Astrocyte of the cerebellum (primary cell): ENCODE results near the gene WFDC8.

Source experiments
- DNase-seq: peaks from one replicate; pipeline ENCODE4 v3.0.0-alpha.2; 2011; ENCODE audit warnings: low read depth
- H3K4me3 ChIP-seq: 2 replicates; pipeline ENCODE4 v1.5.1; 2011; ENCODE audit warnings: mild to moderate bottlenecking, low read depth, low read length, moderate library complexity
- in situ Hi-C: cut with HindIII; loops from 2 replicates; pipeline ENCODE4 v1.10.0; 2017; ENCODE audit warnings: low sequenced_read_pairs
- TF ChIP-seq, protein P1 (sequence below): IDR thresholded peaks from 2 replicates; pipeline ENCODE4 v1.5.1; 2012; ENCODE audit warnings: low read length, low read depth, moderate library complexity, mild to moderate bottlenecking; ENCODE audit errors: missing control alignments

The WFDC8 gene

DNA sequence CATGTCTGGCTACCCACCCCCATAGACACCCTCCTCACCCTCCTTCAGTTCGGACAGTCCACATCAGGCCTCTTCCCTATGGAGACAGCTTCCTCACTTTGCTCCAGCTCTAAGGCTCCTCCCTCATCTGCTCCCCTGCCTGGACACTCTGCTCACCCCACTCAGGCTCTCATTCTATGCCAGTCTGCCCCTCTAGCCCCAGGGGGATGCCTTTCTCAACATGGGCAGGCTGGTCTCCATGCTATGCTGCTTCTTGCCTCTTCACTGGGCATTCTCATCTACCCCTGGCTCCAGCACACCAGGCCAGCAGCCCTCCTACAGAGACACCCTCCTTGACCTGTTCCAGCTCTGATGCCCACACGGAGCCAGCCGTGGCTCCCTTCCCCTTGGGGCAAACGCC lies at the start of gene WFDC8:
Gene WFDC8 (minus strand): TSS at position 101 of the 400 bp plus-strand sequence. CDS start 37 bp downstream, at position 64.
- in situ Hi-C loops: no loop called here
- no peak for DNase-seq
- H3K4me3 ChIP-seq: no peak within 1 kb of the TSS
- TF ChIP-seq, protein P1, sequence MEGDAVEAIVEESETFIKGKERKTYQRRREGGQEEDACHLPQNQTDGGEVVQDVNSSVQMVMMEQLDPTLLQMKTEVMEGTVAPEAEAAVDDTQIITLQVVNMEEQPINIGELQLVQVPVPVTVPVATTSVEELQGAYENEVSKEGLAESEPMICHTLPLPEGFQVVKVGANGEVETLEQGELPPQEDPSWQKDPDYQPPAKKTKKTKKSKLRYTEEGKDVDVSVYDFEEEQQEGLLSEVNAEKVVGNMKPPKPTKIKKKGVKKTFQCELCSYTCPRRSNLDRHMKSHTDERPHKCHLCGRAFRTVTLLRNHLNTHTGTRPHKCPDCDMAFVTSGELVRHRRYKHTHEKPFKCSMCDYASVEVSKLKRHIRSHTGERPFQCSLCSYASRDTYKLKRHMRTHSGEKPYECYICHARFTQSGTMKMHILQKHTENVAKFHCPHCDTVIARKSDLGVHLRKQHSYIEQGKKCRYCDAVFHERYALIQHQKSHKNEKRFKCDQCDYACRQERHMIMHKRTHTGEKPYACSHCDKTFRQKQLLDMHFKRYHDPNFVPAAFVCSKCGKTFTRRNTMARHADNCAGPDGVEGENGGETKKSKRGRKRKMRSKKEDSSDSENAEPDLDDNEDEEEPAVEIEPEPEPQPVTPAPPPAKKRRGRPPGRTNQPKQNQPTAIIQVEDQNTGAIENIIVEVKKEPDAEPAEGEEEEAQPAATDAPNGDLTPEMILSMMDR: no peak

DNA sequence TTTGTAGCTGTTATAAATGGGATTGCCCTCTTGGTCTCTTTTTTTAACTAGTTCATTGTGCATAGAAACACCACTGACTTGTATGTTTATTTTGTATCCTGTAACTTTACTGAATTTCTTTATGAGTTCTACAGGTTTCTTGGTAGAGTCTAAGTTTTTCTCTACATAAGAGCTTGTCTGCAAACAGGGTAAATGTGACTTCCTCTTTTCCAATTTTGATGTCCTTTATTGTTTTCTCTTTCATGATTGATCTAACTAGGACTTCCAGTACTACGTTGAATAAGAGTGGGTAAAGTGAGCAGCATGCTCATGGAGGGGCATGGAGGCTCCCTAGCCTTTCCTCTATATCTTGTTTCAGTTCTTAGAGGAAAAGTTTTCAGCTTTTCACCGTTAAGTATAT lies 47.5 kb upstream of the WFDC8 start:
- DNase-seq: no peak
- in situ Hi-C loops: no loop called here
- no peak overlapping the region for H3K4me3 ChIP-seq
- TF ChIP-seq, protein P1: no peak

DNA sequence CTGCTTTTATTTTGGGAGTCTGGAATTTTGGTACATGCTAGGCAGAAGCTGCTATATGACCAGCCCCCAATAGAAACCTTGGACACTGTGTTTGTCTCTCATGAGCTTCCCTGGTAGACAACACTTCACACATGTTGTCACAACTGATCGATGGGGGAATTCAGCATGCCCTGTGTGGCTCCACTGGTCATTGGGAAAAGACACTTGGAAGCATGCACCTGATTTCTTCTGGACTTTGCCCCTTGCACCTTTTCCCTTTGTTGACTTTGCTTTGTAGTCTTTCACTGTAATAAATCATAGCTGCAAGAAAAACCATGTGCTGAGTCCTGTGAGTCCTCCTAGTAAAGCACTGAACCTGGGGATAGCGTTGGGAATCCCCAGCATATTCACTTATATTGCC lies 42.5 kb upstream of the WFDC8 start:
- no peak overlapping the region for H3K4me3 ChIP-seq
- TF ChIP-seq, protein P1: no peak
- in situ Hi-C loops: no loop called here
- no peak for DNase-seq

DNA sequence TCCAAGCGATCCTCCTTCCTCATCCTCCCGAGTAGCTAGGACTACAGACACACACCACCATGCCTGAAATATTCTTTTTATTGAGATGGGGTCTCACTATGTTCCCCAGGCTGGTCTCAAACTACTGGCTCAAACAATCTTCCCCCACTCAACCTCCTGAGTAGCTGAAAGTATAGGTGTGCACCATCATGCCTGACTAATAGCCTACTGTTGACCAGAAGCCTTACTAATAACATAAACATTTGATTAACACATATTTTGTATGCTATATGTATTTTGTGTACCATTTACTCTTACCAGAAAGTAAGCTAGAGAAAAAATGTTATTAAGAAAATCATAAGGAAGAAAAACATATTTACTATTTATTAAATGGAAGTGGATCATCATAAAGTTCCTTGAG lies 38.5 kb upstream of the WFDC8 start:
- in situ Hi-C loops: no loop called here
- DNase-seq: no peak
- H3K4me3 ChIP-seq: no peak overlapping the region
- TF ChIP-seq, protein P1: no peak

DNA sequence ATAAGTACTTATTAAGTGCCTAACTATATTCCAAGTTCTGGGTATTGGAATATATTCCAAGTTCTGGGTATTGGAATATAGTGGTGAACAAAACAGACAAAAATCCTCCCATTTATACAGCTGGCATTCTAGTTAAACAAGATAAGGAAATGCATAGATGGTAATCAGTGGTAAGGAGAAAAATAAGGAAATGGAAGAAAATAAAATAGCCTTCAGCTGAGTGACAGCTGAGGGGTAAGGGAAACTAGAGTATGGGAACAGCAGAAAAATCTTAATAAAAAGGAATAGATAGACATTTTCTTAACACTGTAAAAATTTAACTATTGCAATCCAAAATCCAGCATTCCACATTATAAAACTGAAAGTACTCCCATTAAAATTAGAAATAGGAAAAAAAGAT lies 33.2 kb upstream of the WFDC8 start:
- H3K4me3 ChIP-seq: no peak overlapping the region
- TF ChIP-seq, protein P1: no peak
- in situ Hi-C loops: no loop called here
- DNase-seq: no peak

DNA sequence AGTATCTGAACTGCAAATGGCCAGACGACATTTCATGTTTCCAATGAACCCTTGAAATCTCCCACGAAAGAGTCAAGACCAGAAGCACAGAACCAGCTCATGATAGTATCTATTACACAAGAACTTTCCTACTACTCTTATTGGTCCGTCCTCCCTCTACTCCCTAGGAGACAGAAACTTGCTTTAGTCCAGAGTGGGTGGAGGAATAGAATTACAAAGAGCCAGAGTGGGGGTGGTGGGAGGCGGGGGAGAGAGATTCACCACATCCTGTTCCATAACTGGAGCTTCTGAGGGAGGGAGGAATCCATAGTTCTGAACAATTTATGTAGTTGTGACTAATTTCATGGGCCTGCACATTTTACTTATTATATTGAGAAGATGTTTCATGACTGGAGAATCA lies 32.0 kb upstream of the WFDC8 start:
- no peak overlapping the region for H3K4me3 ChIP-seq
- TF ChIP-seq, protein P1: no peak
- in situ Hi-C loops: no loop called here
- DNase-seq: no peak

DNA sequence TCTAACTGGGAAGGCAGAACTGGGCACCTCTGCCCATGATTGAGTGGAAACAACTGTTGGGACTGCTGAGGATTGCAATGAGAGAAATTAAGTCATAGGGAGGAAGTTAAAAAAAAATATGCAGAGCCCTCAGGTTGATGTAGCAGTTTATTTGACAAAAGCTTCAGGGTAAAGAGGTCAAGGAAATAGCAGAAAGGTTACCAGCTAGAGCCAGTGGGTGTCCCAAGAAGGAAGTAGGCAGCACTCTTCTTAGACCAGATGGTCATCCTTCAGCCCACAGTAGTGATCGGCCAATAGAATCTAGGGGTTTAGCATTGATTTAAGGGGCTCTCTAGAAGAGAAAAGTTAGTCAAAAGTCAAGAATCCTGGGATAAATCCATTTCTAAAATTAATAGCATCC lies 28.7 kb upstream of the WFDC8 start:
- TF ChIP-seq, protein P1: no peak
- in situ Hi-C loops: no loop called here
- no peak for DNase-seq

More for the DNA sequence above, 28.7 kb upstream of the WFDC8 start:
- H3K4me3 ChIP-seq: no peak overlapping the region
